ENCODE results near the gene SNX30.
"Not testable (repeated sequence)": the region's sequence is repeated elsewhere in the genome, so short reads cannot be mapped to it uniquely, and the experiment has no call there.

The SNX30 gene

GRCh38 chr9:112750016-112750763, at the start of gene SNX30:
Gene SNX30 (plus strand): TSS chr9:112750760. CDS start chr9:112751002, 242 bp downstream.
- Histone ChIP-seq H3K4me1 (ENCODE audit: control insufficient read depth, insufficient read depth, low read length, unreplicated experiment) (peaks cover 40% of the 10 kb centered on the region), H2AFZ (ENCODE audit: low read length, unreplicated experiment) (peak within 1 kb of the TSS; percentile 98), H3K27ac (ENCODE audit: low read depth, low read length) (0 out of 2 replicates have a peak within 1 kb of the TSS, but pooled peaks have one; percentile 9), H3K79me2 (ENCODE audit: control insufficient read depth, insufficient read depth, low read length, unreplicated experiment) (peaks cover 13% of the 10 kb centered on the region), H3K27me3 (ENCODE audit: insufficient read depth, low read length) (no peaks in the 10 kb centered on the region), H3K36me3 (ENCODE audit: insufficient read depth, low read length) (no peaks in the 10 kb centered on the region), H3K4me3 (ENCODE audit: low read depth, low read length) (peak within 1 kb of the TSS; percentile 97)

- Histone ChIP-seq H3K4me1 (ENCODE audit: control insufficient read depth, insufficient read depth, low read length, unreplicated experiment) (no peaks in the 10 kb centered on the region), H3K27me3 (ENCODE audit: insufficient read depth, low read length) (no peaks in the 10 kb centered on the region), H3K27ac (ENCODE audit: low read depth, low read length) (no peak overlapping the region), H3K36me3 (ENCODE audit: insufficient read depth, low read length) (peaks cover 4% of the 10 kb centered on the region; the same call in 1 of the 2 replicates), H2AFZ (ENCODE audit: low read length, unreplicated experiment) (no peak overlapping the region), H3K4me3 (ENCODE audit: low read depth, low read length) (no peak overlapping the region), H3K79me2 (ENCODE audit: control insufficient read depth, insufficient read depth, low read length, unreplicated experiment) (peaks cover 3% of the 10 kb centered on the region)
Observed at GRCh38 chr9:112703304-112703703, 47.3 kb upstream of the SNX30 start.

- Histone ChIP-seq H3K27ac (ENCODE audit: low read depth, low read length) (no peak overlapping the region), H3K79me2 (ENCODE audit: control insufficient read depth, insufficient read depth, low read length, unreplicated experiment) (peaks cover 6% of the 10 kb centered on the region), H3K4me3 (ENCODE audit: low read depth, low read length) (no peak overlapping the region), H3K36me3 (ENCODE audit: insufficient read depth, low read length) (peaks cover 4% of the 10 kb centered on the region; the same call in 1 of the 2 replicates), H3K27me3 (ENCODE audit: insufficient read depth, low read length) (no peaks in the 10 kb centered on the region), H2AFZ (ENCODE audit: low read length, unreplicated experiment) (no peak overlapping the region), H3K4me1 (ENCODE audit: control insufficient read depth, insufficient read depth, low read length, unreplicated experiment) (no peaks in the 10 kb centered on the region)
Observed at GRCh38 chr9:112705768-112706427, 44.7 kb upstream of the SNX30 start.

- H3K27me3 ChIP-seq (ENCODE audit: insufficient read depth, low read length): no peaks in the 10 kb centered on the region
- H3K4me1 ChIP-seq (ENCODE audit: control insufficient read depth, insufficient read depth, low read length, unreplicated experiment): no peaks in the 10 kb centered on the region
- H2AFZ ChIP-seq (ENCODE audit: low read length, unreplicated experiment): no peak overlapping the region
- no peaks in the 10 kb centered on the region for H3K36me3 ChIP-seq (ENCODE audit: insufficient read depth, low read length)
- no peak overlapping the region for H3K27ac ChIP-seq (ENCODE audit: low read depth, low read length)
- peaks cover 28% of the 10 kb centered on the region for H3K79me2 ChIP-seq (ENCODE audit: control insufficient read depth, insufficient read depth, low read length, unreplicated experiment)
- no peak overlapping the region for H3K4me3 ChIP-seq (ENCODE audit: low read depth, low read length)
Observed at GRCh38 chr9:112711050-112711689, 39.4 kb upstream of the SNX30 start.

- Histone ChIP-seq H2AFZ (ENCODE audit: low read length, unreplicated experiment) (no peak overlapping the region), H3K36me3 (ENCODE audit: insufficient read depth, low read length) (no peaks in the 10 kb centered on the region), H3K27ac (ENCODE audit: low read depth, low read length) (no peak overlapping the region), H3K79me2 (ENCODE audit: control insufficient read depth, insufficient read depth, low read length, unreplicated experiment) (peaks cover 39% of the 10 kb centered on the region), H3K27me3 (ENCODE audit: insufficient read depth, low read length) (no peaks in the 10 kb centered on the region), H3K4me3 (ENCODE audit: low read depth, low read length) (no peak overlapping the region), H3K4me1 (ENCODE audit: control insufficient read depth, insufficient read depth, low read length, unreplicated experiment) (no peaks in the 10 kb centered on the region)
Observed at GRCh38 chr9:112712678-112713077, 37.9 kb upstream of the SNX30 start.

GRCh38 chr9:112717661-112718331, 32.8 kb upstream of the SNX30 start, which contains the start of gene INIP:
Gene INIP (minus strand): TSS chr9:112718117. CDS start chr9:112716485, 1,632 bp downstream.
- H3K27me3 ChIP-seq (ENCODE audit: insufficient read depth, low read length): no peaks in the 10 kb centered on the region
- H3K36me3 ChIP-seq (ENCODE audit: insufficient read depth, low read length): no peaks in the 10 kb centered on the region
- no peaks in the 10 kb centered on the region for H3K4me1 ChIP-seq (ENCODE audit: control insufficient read depth, insufficient read depth, low read length, unreplicated experiment)
- H3K4me3 ChIP-seq (ENCODE audit: low read depth, low read length): peak within 1 kb of the TSS; percentile 85
- peak within 1 kb of the TSS; percentile 92 for H2AFZ ChIP-seq (ENCODE audit: low read length, unreplicated experiment)
- peaks cover 23% of the 10 kb centered on the region for H3K79me2 ChIP-seq (ENCODE audit: control insufficient read depth, insufficient read depth, low read length, unreplicated experiment)
- peak within 1 kb of the TSS; percentile 48 for H3K27ac ChIP-seq (ENCODE audit: low read depth, low read length)

- H3K36me3 ChIP-seq (ENCODE audit: insufficient read depth, low read length): no peaks in the 10 kb centered on the region
- H3K27ac ChIP-seq (ENCODE audit: low read depth, low read length): peak overlapping the region; percentile 4; the same call in 1 of the 2 replicates
- H3K4me3 ChIP-seq (ENCODE audit: low read depth, low read length): no peak overlapping the region
- no peaks in the 10 kb centered on the region for H3K27me3 ChIP-seq (ENCODE audit: insufficient read depth, low read length)
- peaks cover 13% of the 10 kb centered on the region for H3K79me2 ChIP-seq (ENCODE audit: control insufficient read depth, insufficient read depth, low read length, unreplicated experiment)
- no peak overlapping the region for H2AFZ ChIP-seq (ENCODE audit: low read length, unreplicated experiment)
- no peaks in the 10 kb centered on the region for H3K4me1 ChIP-seq (ENCODE audit: control insufficient read depth, insufficient read depth, low read length, unreplicated experiment)
Observed at GRCh38 chr9:112719241-112719691, 31.3 kb upstream of the SNX30 start.

GRCh38 chr9:112719696-112720095, 30.9 kb upstream of the SNX30 start:
- Histone ChIP-seq H3K79me2 (ENCODE audit: control insufficient read depth, insufficient read depth, low read length, unreplicated experiment) (peaks cover 13% of the 10 kb centered on the region), H3K36me3 (ENCODE audit: insufficient read depth, low read length) (no peaks in the 10 kb centered on the region), H3K27ac (ENCODE audit: low read depth, low read length) (peak overlapping the region; percentile 4; the same call in 1 of the 2 replicates), H3K4me1 (ENCODE audit: control insufficient read depth, insufficient read depth, low read length, unreplicated experiment) (no peaks in the 10 kb centered on the region), H2AFZ (ENCODE audit: low read length, unreplicated experiment) (no peak overlapping the region), H3K4me3 (ENCODE audit: low read depth, low read length) (no peak overlapping the region), H3K27me3 (ENCODE audit: insufficient read depth, low read length) (no peaks in the 10 kb centered on the region)

GRCh38 chr9:112720113-112720780, 30.3 kb upstream of the SNX30 start:
- peaks cover 13% of the 10 kb centered on the region for H3K79me2 ChIP-seq (ENCODE audit: control insufficient read depth, insufficient read depth, low read length, unreplicated experiment)
- no peak overlapping the region for H3K4me3 ChIP-seq (ENCODE audit: low read depth, low read length)
- H3K27me3 ChIP-seq (ENCODE audit: insufficient read depth, low read length): no peaks in the 10 kb centered on the region
- H3K27ac ChIP-seq (ENCODE audit: low read depth, low read length): no peak overlapping the region
- no peaks in the 10 kb centered on the region for H3K36me3 ChIP-seq (ENCODE audit: insufficient read depth, low read length)
- no peaks in the 10 kb centered on the region for H3K4me1 ChIP-seq (ENCODE audit: control insufficient read depth, insufficient read depth, low read length, unreplicated experiment)
- no peak overlapping the region for H2AFZ ChIP-seq (ENCODE audit: low read length, unreplicated experiment)

GRCh38 chr9:112722749-112723148, 27.8 kb upstream of the SNX30 start:
- H3K36me3 ChIP-seq (ENCODE audit: insufficient read depth, low read length); H3K4me3 ChIP-seq (ENCODE audit: low read depth, low read length); H2AFZ ChIP-seq (ENCODE audit: low read length, unreplicated experiment); H3K27me3 ChIP-seq (ENCODE audit: insufficient read depth, low read length); H3K27ac ChIP-seq (ENCODE audit: low read depth, low read length); H3K79me2 ChIP-seq (ENCODE audit: control insufficient read depth, insufficient read depth, low read length, unreplicated experiment); H3K4me1 ChIP-seq (ENCODE audit: control insufficient read depth, insufficient read depth, low read length, unreplicated experiment): not testable (repeated sequence)
